NT2/D1 (cell line): ENCODE data around the gene PGLYRP3.

Experiments
- YY1 ChIP-seq: IDR thresholded peaks from 2 replicates; pipeline ENCODE4 v1.6.1; 2011; ENCODE audit not compliant: insufficient read length, insufficient read depth
- ZNF274 ChIP-seq: IDR thresholded peaks from 2 replicates; pipeline ENCODE4 v1.6.1; 2011; ENCODE audit warnings: mild to moderate bottlenecking, low read depth, low read length

GRCh38 chr1:153272186-153272585, 40.6 kb downstream of the PGLYRP3 start:
- no peak for TF ChIP-seq ZNF274
- TF ChIP-seq YY1, result no peak
